Fibroblast of gingiva (primary cell): ENCODE results near the gene ADAMTSL1.
"Not testable (repeated sequence)": the region's sequence is repeated elsewhere in the genome, so short reads cannot be mapped to it uniquely, and the experiment has no call there.

Source experiments
- DNase-seq: peaks from one replicate; pipeline ENCODE4 v3.0.0-alpha.2; 2011; ENCODE audit warnings: low read depth

The ADAMTSL1 gene

DNA sequence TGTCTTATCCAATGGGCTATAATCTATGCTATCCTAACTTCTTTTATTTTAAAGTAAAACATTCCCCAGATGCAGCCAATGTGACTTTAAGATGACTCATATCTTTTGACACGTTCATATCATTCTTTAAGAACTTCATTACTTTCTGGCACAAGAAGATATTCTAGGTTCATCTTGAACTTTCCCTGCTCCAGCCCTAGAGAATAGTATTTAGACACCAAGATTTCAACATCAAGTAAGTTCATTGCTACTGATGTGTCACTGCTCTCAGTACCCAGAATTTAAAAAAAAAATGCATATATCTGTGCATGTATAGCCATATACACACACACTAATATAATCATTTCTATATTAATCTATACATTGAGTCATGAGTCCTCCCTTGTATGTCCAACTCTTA is 383.8 kb downstream of the ADAMTSL1 start:
- DNase-seq, result peak; percentile 83

DNA sequence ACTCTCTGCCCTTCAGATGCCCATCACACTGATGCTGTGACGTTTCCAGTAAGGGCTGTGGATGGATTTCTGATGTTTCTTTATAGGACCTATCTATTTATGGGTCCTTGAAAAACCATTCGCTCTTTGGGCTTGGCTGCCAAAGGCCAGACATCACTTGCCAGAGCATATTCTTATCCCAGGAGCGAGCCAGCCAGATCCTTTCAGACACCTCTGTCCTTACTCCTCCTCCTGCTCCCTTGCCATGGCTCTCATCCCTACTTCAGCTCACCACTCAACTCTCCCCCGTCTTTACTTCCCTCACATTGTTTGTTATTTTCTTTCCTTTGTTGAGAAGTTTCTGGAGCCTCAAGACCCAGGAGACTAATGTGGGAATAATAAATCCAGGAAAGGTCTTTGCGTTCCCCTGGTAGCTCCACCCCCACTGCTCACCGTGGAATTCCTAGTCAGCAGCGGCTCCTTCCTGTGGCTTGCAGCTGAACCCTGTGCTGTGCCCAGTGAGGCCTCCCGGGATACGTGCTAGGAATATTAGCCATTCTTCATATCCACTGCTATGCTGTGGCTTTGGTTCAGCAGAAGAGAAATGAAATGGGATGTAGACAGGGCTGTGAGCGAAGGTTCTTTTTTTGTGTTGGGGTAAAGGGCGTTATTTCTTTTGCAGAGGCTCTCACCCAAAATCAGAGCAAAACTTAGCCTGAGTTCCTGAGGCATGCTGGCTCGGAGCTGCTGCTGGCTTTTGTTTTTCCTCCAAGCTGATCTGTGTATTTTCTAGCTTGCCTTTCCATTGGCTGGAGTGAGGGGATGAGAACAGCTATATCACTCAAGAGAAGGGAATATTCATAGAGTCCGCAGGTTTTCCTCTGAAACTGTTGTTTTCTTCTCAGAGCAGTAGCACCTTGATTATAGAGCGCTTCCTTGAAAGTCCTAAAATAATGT is 387.9 kb downstream of the ADAMTSL1 start:
- DNase-seq, result peak; percentile 26

- peak; percentile 16 for DNase-seq
These were observed 389.8 kb downstream of the ADAMTSL1 start for GRCh38 chr9:18863791-18864190.

GRCh38 chr9:18864516-18864915 is 390.6 kb downstream of the ADAMTSL1 start:
- no peak for DNase-seq

GRCh38 chr9:18865542-18865941 is 391.6 kb downstream of the ADAMTSL1 start:
- DNase-seq, result no peak

DNA sequence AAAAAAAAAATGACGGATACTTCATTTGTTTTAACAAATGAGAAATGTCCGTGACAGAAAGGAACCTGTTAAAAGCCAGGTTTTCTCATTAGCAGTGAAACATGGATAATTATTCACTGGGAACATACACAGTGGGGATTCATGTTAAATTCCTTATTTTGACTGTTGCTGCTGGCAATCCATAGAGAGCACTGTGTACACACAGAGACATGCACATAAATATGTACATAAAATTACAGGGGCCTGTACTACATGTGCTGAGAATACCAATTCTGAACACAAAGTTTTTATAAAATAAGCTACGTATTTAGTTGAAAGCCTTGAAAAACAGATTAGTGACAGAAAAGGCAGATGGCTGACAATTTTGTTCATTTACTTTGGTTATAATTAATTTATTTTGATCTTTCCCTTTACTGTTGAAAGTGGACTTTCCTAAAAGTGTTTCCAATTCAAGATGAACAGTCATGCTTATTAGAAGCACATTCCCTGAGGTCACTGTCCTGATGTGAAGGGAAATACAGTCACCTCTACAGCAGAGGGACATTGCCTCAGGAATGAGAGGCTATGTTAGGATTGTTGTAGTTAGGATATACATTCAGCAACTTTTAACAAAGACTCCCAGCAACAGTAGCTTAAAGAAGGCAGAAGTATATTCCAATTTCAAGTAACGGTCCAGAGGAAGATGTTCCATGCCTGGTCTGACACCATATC is 392.3 kb downstream of the ADAMTSL1 start:
- DNase-seq, result no peak

DNA sequence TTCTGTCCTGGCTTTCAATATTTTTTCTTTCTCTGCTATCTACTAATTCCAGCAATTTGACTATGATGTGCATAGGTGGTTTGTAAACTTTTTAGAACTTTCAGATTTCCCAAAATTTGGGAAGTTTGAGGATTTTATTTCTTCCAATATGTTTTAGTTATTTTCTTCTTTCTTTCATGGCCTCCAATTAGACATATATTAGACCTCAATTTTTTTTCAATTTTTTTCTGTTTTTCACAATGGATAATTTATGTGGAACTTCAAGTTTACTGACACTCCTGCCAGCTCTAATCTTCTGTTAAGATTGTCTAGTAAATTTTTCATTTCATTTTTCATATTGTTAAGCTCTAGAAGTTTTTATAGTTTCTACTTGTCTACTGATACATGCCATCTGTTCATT is 395.8 kb downstream of the ADAMTSL1 start:
- DNase-seq, result no peak

DNA sequence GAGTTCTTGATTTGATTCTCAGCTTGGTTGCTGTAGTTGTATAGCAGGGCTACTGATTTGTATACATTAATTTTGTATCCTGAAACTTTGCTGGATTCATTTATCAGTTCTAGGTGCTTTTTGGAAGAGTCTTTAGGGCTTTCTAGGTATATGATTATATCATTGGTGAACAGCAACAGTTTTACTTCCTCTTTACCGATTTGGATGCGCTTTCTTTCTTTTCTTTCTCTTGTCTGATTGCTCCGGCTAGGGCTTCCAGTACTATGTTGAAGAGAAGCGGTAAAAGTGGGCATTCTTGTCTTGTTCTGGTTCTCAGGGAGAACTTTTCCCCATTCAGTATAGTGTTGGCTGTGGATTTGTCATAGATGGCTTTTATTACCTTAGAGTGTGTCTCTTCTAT is 400.1 kb downstream of the ADAMTSL1 start:
- DNase-seq, result no peak

DNA sequence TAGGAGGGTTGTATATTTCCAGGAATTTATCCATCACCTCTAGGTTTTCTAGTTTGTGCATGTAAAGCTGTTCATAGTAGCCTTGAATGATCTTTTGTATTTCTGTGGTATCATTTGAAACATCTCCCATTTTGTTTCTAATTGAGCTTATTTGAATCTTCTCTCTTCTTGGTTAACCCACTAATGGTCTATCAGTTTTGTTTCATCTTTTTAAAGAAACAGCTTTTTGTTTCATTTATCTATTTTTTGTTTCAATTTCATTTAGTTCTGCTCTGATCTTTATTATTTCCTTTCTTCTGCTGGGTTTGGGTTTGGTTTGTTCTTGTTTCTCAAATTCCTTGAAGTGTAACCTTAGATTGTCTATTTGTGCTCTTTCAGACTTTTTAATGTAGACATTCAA is 401.0 kb downstream of the ADAMTSL1 start:
- not testable (repeated sequence) for DNase-seq

- DNase-seq, result no peak
These were observed 404.0 kb downstream of the ADAMTSL1 start for GRCh38 chr9:18877984-18878383.

DNA sequence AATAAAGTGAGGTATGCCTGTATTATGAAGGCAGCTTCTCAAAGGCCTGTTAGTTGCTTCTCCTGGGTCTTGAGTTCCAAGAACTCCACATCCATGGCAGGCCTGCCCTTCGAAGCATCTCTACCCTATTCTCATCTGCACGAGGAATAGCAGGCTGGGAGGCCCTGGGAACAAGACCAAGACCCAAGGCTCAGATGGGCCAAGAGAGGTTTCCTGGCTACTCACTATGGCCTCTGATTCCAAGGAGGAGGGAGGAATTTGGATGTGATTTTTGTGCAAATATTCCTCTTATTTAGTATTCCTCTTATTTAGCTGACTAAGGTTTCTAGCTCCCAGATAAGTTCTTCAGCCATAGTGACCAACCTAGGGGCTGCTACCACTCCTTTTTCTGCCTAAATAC is 407.8 kb downstream of the ADAMTSL1 start:
- DNase-seq, result no peak

DNA sequence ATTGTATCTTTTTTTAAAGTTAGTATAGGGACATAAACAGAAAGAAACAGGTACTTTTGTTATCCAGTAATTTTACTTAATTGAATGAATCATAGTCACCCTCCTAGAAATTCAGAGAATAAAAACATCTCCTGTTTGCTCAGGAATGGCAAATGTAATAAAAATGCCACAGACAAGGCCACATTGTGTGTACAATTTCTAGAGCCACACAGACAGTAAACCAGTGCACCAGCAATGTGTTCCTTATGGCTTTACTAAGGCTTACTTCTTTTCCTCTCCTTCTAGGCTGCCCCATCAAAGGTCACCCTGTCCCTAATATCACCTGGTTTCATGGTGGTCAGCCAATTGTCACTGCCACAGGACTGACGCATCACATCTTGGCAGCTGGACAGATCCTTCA is 413.6 kb downstream of the ADAMTSL1 start:
- DNase-seq, result no peak

DNA sequence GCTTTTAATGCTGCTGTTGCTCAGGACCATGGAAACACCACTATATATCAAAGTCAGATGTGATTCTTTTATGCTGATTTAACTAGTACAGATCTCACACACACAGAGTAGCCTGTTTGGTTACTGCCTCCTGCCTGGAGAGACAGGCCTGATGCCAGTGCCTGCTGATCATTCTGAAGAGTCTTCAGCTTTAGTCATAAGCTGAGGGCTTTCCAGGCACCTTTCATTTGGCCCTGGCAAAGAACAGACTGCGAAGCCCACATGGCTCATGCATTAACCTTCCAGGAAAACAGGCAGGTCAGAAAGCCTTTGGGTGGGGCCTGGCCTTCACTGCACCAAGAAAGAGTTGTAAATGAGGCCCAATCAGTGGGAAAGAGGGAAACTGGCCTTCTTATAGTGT is 414.3 kb downstream of the ADAMTSL1 start:
- DNase-seq, result peak; percentile 64

DNA sequence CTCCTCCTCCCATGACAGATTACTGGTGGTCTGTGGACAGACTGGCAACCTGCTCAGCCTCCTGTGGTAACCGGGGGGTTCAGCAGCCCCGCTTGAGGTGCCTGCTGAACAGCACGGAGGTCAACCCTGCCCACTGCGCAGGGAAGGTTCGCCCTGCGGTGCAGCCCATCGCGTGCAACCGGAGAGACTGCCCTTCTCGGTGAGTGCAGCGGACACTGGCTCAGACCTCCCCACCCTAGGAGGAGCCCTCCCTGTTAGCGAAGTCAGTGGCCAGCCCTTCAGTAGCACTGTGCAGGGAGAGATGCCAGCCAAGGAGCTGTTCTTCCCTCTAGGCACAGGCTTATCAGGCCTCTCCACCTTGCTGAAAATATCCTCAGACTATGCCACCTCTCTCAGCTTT is 415.6 kb downstream of the ADAMTSL1 start:
- DNase-seq, result no peak

DNA sequence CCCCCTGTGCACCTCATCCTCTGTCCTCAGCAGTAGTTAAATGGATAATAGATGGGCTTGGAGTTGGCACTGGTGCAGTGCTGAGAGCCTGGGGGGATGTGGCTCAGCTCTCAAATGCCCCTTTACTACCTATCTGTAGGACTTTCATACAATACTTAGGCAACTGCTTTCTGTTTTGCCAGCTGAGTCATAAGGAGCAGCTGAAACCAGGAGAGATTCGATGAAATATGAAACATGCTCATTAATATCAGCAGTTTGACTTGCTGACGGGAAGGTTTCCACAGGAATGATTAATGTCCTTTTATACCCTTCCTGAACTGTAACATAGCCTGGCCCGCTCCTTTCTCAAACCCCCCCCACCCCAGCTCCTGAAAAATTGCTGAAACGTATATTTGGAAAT is 416.4 kb downstream of the ADAMTSL1 start:
- peak; percentile 75 for DNase-seq

DNA sequence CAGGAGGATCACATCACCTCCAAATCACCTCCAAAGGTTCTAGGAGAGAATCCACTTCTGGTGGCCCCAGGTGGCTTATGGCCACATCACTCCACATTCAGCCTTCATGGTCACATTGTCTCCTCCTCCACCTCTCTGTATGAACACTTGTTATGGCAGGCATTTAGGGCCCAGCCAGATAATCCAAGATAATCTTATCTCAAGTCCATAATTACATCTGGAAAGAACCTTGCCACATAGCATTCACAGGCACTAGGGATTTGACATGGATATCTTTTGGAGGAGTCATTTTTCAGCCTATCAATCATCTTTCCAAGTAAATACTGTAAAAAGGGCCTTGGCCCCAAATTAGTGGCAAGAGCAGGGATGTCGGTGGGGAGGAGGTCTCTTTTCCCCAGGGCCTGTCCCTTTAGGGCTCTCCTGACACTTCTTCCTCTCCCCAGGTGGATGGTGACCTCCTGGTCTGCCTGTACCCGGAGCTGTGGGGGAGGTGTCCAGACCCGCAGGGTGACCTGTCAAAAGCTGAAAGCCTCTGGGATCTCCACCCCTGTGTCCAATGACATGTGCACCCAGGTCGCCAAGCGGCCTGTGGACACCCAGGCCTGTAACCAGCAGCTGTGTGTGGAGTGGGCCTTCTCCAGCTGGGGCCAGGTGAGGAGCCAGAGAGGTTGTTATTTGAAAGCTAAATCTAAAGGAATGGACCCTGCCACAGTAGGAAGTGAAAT is 418.2 kb downstream of the ADAMTSL1 start:
- DNase-seq, result no peak

DNA sequence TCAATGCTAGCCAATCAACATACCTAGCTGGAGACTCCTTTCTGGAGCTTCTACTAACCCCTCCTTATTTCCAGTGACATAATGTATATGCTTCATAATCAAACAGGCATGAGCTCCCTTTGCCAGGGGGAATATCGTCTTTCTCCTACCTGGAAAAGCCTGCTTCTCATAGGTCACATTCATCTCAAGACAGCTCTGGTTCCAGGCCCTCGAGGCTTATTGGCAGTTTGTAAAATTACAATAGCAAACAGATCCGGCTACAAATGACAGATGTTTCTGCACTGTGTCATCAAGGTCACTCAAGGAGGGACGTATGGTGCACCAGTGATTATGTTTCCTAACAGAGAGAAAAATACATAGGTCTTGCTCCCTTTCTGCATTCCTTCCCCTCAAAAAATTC is 419.1 kb downstream of the ADAMTSL1 start:
- no peak for DNase-seq

GRCh38 chr9:18893491-18893890 is 419.5 kb downstream of the ADAMTSL1 start:
- DNase-seq, result no peak

DNA sequence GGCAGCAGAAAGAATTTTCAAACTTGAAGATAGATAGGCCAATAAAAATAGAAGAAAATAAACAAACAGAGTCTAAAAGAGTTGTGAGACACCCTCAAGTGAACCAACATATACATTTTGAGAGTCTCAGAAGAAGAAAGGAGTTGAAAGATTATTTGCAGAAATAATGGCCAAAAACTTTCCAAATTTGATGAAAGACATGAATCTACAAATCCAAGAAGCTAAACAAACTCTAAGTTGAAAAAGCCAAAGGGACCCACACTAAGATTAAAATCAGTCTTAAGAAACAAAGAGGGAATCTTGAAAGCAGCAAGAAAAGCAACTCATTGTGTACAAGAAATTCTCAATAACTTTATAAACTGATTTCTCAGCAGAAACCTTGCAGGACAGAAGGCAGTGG is 422.1 kb downstream of the ADAMTSL1 start:
- no peak for DNase-seq

DNA sequence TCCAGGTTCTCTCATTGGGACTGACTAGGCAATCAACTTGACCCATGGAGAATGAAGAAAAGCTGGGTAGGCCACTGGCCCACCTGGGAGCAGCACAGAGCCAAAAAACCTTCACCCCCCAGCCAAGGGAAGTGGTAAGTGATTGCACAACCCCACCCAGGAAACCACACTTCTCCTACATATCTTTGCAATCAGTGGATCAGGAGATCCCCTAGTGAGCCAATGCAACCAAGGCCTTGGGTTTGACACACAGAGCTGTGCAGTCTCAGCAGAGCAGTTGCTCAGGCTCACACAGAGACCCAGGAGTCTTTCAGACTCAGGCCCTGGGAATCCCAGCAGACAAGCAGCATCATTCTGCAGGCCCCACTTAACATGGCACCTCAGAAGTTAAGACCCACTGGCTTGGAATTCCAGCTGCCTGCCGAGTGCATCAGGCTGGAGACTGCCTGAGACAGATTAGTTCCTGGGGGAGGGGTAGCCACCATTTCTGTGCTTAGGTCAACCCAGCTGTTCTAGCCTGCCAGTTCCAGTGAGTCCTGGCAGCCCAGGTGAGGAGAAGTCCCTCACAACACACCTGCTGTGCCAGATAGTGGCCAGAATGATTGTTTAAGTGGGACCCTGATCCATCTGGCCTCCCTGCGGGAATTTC is 422.7 kb downstream of the ADAMTSL1 start:
- DNase-seq, result no peak

GRCh38 chr9:18903450-18903849 is 429.5 kb downstream of the ADAMTSL1 start:
- DNase-seq, result no peak
